ENCODE results near the gene TRPT1. TPM values are rescaled to one million over a fixed set of nuclear protein-coding genes. Genes with fewer than 3 reads are reported as not detected.

The TRPT1 gene
- total and polyA plus RNA-seq, 9 of the 15 experiments (the other 6 are each of a cell fraction or from before 2014, with no cell fraction given): 4.6 to 41.7 (median 23.1) TPM

DNA sequence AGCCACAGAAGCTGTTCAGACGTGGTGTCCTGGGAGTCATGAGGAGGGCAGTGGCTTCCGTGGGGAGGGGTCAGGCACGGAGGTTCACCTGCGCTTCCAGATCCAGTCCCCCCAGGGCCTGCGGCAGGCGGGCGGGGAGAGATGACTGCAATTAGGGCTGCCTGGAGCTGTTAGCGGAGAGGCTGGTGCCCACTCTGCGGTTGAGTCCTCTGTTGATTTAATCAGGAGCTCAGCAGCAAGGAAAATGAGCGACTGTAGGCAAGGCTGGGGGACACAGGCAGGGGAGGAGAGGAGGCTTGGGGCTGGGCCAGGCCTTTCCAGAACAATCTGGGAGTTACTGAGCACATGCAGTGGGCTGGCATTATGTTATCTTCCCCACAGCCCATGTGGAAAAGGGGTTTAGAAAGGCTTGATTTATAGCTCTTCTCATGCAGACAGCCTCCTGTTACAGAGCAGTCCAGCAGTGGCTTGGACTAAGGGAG is 38.4 kb upstream of the TRPT1 start:
- Histone ChIP-seq H3K9me1 (ENCODE audit: control insufficient read depth, insufficient read depth, low read length) (peaks cover 3% of the 10 kb centered on the region), H3K27me3 (ENCODE audit: control insufficient read depth in 2 of 2, insufficient read depth in 2 of 2, low read length in 2 of 2) (no peaks in the 10 kb centered on the region), H3K79me2 (ENCODE audit: control insufficient read depth, insufficient read depth, low read length) (peaks cover 14% of the 10 kb centered on the region; the same call in 2 of the 3 replicates), H3K9ac (ENCODE audit: insufficient read depth in 1 of 2, low read depth in 2 of 2, low read length in 2 of 2) (peak overlapping the region in 1 of 2 experiments; percentile 18; a peak in 2 of 4 replicates), H3K36me3 (ENCODE audit: control insufficient read depth, insufficient read depth, low read length) (peaks cover 81% of the 10 kb centered on the region), H2AFZ (ENCODE audit: low read depth, low read length) (no peak overlapping the region), H3K4me1 (replicated peaks in 1 of 2; ENCODE audit: control insufficient read depth in 2 of 2, insufficient read depth in 2 of 2, low read length in 2 of 2) (peaks cover 15 to 52% of the 10 kb centered on the region in 2 experiments), H3K4me2 (ENCODE audit: insufficient read depth, low read length) (no peak overlapping the region), H3K9me3 (replicated peaks; ENCODE audit: control insufficient read depth, insufficient read depth, low read depth, low read length) (no peaks in the 10 kb centered on the region), H3K4me3 (no peak overlapping the region), H4K20me1 (replicated peaks; ENCODE audit: control insufficient read depth, insufficient read depth, low read length) (0 out of 2 replicates have a peak, but pooled peaks cover 4% of the 10 kb centered on the region), H3K27ac (ENCODE audit: extremely low read depth, low read depth, low read length) (no peak overlapping the region)
- intact Hi-C loops (cut with micrococcal nuclease): no loop called here
- WGBS (ENCODE audit: insufficient coverage, low coverage, missing lambda C conversion rate): 69% methylated on average over 10 of the region's 10 CpGs
- BruUV-seq (replicated peaks): no TSS peak
- TF ChIP-seq MEIS2 (IDR thresholded peaks at IDR 0.05; ENCODE audit: partially characterized antibody) (peak; percentile 83), BHLHE40 (IDR thresholded peaks at IDR 0.05; ENCODE audit: low read length) (peak; percentile 51; the same call in 1 of the 2 replicates), ZBTB1 (CRISPR knock-in tag; IDR thresholded peaks at IDR 0.05; ENCODE audit: borderline replicate concordance, low read depth) (no peak)
- TF ChIP-seq, protein P1, sequence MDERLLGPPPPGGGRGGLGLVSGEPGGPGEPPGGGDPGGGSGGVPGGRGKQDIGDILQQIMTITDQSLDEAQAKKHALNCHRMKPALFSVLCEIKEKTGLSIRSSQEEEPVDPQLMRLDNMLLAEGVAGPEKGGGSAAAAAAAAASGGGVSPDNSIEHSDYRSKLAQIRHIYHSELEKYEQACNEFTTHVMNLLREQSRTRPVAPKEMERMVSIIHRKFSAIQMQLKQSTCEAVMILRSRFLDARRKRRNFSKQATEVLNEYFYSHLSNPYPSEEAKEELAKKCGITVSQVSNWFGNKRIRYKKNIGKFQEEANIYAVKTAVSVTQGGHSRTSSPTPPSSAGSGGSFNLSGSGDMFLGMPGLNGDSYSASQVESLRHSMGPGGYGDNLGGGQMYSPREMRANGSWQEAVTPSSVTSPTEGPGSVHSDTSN (CRISPR knock-in tag; IDR thresholded peaks at IDR 0.05; ENCODE audit: low read depth): no peak
- TF ChIP-seq, protein P1 (tag; conservative IDR thresholded peaks at IDR 0.05; ENCODE audit: low read depth): peak; percentile 89
- TF ChIP-seq, protein P2, sequence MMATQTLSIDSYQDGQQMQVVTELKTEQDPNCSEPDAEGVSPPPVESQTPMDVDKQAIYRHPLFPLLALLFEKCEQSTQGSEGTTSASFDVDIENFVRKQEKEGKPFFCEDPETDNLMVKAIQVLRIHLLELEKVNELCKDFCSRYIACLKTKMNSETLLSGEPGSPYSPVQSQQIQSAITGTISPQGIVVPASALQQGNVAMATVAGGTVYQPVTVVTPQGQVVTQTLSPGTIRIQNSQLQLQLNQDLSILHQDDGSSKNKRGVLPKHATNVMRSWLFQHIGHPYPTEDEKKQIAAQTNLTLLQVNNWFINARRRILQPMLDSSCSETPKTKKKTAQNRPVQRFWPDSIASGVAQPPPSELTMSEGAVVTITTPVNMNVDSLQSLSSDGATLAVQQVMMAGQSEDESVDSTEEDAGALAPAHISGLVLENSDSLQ (IDR thresholded peaks at IDR 0.05): peak; percentile 72
- TF ChIP-seq, protein P3, sequence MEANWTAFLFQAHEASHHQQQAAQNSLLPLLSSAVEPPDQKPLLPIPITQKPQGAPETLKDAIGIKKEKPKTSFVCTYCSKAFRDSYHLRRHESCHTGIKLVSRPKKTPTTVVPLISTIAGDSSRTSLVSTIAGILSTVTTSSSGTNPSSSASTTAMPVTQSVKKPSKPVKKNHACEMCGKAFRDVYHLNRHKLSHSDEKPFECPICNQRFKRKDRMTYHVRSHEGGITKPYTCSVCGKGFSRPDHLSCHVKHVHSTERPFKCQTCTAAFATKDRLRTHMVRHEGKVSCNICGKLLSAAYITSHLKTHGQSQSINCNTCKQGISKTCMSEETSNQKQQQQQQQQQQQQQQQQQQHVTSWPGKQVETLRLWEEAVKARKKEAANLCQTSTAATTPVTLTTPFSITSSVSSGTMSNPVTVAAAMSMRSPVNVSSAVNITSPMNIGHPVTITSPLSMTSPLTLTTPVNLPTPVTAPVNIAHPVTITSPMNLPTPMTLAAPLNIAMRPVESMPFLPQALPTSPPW (CRISPR knock-in tag; IDR thresholded peaks at IDR 0.05): 0 out of 2 replicates have a peak, but pooled peaks have one; percentile 30
- ATAC-seq: no peak
- CTCF ChIA-PET (ENCODE audit: low intra/inter-chr PET ratio): no interaction called here
- peak in 1 of 4 experiments; percentile 27 for DNase-seq (ENCODE audit: extremely low read depth in 1 of 4, low spot score in 3 of 4)
- POLR2A ChIA-PET: interaction anchor here (0.6 to 2.4 kb wide), 7 partner anchors 9 to 60 kb away, joined by 3 to 7 read pairs (median 4); partner anchors contain the start of genes PLCB3 and PPP1R14B
- no peak for FAIRE-seq
- in situ Hi-C loops (cut with MboI): no loop called here
